Suppressor macrophage (primary cell): Measurements from ENCODE around the gene IL21R.
"Not testable (repeated sequence)": the region's sequence is repeated elsewhere in the genome, so short reads cannot be mapped to it uniquely, and the experiment has no call there.

ENCODE experiments used
- DNase-seq, 4 experiments: peaks; one replicate each; pipeline ENCODE4 v3.0.0-alpha.2; 2020 to 2022

IL21R gene

DNA sequence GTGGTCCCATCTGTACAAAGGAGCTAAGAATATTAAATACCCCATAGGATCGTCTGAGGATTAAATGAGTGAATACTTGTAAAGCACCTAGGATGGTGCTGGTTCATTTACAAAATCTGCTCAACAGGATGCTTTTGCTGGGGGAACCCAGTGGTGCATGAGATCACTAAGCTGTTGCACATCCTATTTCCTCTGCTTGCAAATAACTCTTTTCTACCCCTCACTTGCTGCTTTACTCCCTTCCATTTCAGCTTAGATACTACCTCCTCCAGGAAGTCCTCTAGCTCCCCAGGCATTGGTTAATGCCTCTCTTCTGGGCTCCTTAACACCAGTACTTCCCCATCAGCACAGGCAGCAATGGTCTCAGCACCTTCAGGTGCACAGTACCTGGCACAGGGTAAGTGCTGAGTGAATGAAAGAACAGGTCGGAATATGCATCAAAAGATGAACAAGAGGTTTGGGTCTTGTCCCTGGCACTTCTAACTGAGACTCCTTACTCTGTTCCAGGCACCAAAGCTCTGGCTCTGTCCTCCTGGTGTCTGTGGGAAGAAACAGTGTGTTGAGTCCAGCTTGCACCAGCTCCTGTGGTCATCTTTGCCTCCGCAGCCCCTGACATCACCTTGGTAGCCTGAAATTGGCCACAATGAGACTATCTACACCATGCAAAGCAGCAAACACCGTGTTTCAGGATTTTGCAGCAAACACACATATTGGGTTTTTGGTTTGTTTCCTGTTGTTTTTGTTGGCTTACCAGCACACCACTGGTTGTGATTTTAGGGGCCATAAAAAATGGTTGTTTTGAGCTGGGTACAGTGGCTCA lies 24.1 kb upstream of the IL21R start:
- DNase-seq: peak in 3 of 4 experiments; percentile 37 to 50 (median 39)

DNA sequence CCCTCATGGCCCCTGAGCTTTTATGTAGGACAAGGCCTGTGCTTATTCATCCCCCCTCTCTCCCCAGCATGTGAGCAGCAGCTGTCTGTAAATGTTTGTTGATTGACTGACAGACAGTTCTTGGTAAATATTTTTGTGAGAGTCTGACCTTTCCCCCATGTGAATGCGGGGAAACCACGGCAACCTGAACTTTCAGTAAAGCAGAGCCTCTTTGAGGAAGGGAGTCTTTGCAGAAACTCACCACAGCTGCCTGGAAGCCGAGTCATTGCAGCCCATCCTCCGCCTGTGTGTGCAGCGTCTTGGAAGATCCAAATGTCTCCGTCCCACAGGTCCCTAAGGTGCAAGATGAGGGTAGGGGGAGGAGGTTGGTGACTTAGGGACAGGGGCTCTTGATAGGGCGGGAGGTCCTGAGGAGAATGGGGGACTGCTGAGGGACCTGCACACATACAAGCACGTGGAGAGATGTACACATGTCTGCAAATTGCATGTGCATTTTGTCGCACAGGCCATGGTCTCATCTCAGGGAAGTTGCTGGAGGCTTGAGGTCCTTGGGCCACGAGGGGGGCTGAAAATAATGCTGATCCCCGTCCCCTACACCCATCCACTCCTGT lies 23.0 kb upstream of the IL21R start:
- DNase-seq: peak in 3 of 4 experiments; percentile 41 to 62 (median 60)

GRCh38 chr16:27379919-27380318 lies 22.1 kb upstream of the IL21R start:
- DNase-seq: no peak

GRCh38 chr16:27381236-27381635 lies 20.7 kb upstream of the IL21R start:
- DNase-seq: no peak

DNA sequence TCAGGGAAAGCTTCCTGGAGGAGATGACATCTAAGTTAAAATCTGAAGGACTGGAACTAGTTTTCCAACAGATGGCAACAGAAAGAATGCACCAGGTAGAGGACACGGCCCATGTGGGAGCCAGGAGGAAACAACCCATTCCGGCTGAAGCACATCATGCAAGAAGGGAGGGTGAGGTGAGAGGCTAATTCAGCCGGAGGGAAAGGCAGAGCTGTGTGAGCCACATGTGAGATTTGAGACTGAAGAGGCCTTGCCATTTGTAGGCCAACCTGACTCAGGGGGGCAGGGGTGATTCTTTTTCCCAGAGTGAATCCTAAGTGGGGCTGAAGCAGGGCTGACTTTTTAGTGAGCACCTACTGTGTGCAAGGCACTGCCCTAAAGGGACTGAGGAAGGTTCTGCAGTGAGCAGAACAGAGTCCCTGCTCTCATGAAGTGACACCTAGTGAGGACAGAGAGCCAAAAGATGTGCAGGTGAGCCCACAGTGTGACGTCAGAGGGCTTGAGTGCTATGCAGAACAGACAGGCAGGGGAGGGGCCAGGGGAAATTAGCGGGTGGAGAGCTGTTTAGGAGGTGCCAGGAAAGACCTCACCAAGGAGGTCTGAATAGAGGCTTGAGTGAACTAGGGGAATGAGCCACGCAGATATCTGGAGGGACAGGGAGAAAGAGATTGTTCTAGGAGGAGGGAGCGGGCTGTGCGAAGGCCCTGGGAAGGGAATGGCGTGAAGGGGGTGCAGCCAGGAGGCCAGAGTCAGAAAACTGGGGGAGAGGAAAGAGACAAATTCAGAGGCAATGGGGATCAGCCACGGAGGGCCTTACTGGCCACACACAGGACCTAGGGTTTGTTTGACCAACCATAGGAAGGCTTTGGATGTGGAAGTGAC lies 19.8 kb upstream of the IL21R start:
- no peak for DNase-seq

DNA sequence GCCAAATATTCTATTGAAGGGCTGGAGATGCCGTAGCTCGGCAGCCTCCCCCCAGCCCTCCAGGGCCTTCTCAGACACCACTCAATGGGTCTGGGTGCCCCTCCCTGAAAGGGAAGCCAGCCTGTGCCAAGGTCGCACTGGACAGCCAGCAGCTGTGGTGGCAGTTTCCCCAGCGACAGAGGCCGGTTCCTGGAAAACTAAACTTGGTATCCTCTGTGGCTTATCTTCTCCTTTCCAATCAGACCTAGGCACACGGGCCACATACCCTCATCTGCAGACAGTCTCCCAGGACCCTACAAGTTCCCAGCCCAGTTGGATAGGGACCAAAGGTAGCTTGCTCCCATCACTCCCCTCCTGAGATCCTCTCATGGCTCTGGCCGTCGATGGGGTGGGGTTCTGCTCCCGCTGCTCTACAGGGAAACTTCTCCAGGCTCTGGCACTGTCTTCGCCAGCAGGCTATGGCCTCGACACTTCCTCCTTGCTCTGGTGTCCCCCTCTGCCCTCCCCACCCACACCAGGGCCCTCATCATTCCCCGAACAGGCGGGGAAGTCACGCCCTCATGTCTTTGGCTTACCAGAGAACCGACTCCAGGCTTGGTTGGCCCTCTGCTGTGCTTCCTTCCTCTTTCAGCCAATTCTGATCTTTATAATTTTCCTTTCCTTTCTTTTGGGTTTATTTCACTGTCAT lies 18.3 kb upstream of the IL21R start:
- DNase-seq: peak; percentile 82 to 94 (median 92)

DNA sequence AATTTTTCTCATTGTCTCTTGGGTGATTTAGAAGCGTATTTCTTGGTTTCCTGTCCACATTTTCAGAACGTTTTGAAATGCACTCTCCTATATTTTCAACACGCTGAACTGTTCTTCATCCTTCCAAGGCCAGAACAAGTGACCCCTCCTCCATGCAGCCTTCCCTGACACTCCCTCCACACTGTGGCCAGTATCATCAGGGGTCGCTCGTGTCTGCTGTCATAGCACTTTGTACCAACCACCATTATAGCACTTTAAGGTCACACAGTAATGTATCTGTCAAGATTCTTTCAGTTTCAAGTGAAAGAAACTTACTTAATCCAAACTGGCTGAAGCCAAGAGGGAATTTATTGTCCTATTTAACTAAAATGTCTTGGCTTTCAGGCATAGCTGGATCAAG lies 17.5 kb upstream of the IL21R start:
- DNase-seq: no peak

DNA sequence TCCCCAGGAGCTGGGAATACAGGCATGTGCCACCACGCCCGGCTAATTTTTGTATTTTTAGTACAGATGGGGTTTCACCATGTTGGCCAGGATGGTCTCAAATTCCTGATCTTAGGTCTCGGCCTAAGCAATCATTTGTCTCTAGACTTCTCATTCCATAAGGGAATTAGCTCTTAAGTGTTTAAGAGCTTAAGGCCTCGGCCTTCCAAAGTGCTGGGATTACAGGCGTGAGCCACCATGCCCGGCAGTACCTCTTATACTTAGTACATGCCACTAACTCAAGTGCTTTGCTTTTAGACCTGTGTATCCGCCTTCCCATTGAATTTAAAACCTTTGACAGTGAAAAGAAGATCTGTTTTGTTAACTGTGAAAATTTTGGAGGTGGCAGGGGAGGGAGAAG lies 16.6 kb upstream of the IL21R start:
- DNase-seq: no peak

- DNase-seq: no peak
Observed at GRCh38 chr16:27386674-27387073, 15.3 kb upstream of the IL21R start.

DNA sequence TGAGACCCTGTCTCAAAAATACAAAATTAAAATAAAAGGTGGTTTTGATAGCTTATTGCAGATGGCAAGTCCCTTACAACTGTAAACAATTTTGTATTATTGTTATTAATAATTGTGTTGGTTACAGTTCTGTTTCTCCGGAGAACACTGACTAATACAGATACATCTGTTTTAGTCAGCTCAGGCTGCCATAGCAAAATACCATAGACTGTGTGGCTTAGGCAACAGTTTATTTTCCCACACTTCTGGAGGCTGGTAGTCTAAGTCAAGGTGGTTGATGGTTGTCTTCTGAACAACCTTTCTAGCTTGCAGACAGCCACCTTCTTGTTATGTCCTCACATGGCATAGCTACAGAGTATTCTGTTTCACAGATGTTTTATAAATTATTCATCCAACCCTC lies 14.2 kb upstream of the IL21R start:
- DNase-seq: no peak

GRCh38 chr16:27389272-27389961 lies 12.6 kb upstream of the IL21R start:
- DNase-seq: peak in 3 of 4 experiments; percentile 43 to 76 (median 74)

DNA sequence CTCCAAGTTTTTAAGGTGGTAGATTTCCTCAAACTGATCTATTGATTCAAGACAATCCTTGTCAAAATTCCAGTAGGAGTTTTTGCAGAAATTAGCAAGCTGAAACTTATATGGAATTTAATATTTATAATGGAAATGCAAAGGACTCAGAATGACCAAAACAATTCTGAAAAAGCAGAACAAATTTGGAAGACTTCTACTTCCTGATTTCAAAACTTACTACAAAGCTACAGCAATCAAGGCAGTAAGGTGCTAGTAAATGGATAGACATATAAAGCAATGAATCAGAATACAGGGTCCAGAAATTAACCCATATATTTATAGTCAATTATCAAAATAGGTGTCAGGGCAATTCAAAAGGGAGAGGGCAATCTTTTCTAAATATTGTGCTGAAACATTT lies 11.8 kb upstream of the IL21R start:
- DNase-seq: peak in 2 of 4 experiments; percentile 65 to 69

- DNase-seq: no peak
Observed at GRCh38 chr16:27392671-27393070, 9.3 kb upstream of the IL21R start.

DNA sequence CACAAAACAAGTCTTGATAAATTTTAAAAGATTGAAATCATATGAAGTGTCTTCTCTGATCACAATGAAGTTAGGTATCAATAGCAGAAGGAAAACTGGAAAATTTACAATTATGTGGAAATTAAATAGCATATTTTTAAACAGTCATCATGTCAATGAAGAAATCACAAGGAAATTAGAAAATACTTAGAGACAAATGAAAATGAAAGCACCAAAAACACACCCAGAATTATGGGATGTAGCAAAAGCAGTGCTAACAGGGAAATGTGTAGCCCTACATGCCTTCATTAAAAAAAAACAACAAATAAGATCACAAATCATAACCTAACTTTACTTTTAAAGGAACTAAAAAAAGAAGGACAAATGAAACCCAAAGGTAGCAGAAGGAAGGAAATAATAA lies 7.5 kb upstream of the IL21R start:
- DNase-seq: no peak

- not testable (repeated sequence) for DNase-seq
Observed at GRCh38 chr16:27398341-27398893, 3.6 kb upstream of the IL21R start.

GRCh38 chr16:27398894-27399853 lies 2.8 kb upstream of the IL21R start:
- DNase-seq: peak; percentile 52 to 76 (median 71)

DNA sequence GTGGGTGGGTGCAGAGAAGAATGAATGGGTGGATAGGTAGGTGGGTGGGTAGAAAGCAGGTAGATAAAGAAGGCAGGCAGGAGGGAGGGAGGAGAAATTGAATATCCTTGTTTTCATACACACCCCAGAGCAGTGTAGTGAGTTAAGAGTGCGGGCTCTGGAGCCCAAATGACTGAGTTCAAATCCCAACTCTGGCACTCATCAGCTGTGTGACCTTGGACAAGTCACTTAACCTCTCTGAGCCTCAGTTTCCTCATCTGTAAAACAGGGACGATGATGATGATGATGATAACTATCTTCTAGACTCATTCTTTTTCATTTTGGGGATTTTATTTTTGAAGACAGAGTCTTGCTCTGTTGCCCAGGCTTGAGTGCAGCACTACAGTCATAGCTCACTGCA lies 2.0 kb upstream of the IL21R start:
- no peak for DNase-seq

DNA sequence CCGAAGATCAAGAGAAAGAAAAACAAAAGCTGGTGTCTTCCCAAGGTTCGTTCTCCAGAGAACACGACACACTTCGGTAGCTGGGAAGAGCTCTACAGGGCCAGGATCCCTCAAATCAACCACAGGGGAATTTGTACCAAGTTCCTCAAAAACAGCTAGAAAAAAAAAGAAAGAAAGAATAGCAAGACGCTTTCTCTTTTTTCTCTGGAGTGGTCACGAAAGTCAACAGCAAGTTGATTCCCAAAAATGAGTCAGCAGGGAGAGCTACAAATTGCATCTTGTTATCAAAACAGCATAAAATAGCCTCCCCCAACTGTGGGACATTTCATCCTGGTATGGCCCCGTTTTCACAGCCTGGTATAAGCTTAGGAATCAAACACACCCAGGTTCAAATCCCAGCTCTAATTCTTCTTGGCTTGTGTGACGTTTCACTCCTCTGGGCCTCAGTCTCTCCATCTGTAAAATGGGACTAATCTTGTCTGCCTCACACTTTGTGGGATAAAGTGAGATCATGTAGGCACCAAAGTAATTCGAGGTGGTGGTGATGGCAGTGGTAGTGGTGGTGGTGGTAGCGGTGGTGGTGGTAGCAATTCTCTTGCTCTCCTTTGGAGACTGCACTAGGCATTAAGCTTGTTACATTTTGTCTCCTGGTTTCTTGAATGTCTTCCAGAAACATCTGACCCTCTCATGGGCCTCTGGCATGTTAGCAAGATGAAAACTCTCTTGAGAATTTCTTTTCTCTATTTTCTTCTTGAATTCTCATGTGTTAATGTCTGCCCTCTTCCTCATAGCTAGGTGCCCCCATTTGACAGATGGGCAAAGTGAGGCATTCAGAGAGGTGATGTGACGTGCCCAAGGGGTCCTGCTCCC lies 988 bp upstream of the IL21R start:
- DNase-seq: peak; percentile 46 to 82 (median 70)

- DNase-seq: no peak
Observed at GRCh38 chr16:27402569-27402963, 592 bp downstream of the IL21R start.
